HG03432 (cell line): ENCODE results near the gene SPPL2B.
"Not testable (repeated sequence)": the region's sequence is repeated elsewhere in the genome, so short reads cannot be mapped to it uniquely, and the experiment has no call there.

Source experiments
- ATAC-seq: cut with Tn5 transposase; IDR thresholded peaks from one replicate; pipeline ENCODE4 v1.9.1; 2021; ENCODE audit warnings: mild to moderate bottlenecking, moderate library complexity; ENCODE audit not compliant: unreplicated experiment

SPPL2B gene, protein sequence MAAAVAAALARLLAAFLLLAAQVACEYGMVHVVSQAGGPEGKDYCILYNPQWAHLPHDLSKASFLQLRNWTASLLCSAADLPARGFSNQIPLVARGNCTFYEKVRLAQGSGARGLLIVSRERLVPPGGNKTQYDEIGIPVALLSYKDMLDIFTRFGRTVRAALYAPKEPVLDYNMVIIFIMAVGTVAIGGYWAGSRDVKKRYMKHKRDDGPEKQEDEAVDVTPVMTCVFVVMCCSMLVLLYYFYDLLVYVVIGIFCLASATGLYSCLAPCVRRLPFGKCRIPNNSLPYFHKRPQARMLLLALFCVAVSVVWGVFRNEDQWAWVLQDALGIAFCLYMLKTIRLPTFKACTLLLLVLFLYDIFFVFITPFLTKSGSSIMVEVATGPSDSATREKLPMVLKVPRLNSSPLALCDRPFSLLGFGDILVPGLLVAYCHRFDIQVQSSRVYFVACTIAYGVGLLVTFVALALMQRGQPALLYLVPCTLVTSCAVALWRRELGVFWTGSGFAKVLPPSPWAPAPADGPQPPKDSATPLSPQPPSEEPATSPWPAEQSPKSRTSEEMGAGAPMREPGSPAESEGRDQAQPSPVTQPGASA

DNA sequence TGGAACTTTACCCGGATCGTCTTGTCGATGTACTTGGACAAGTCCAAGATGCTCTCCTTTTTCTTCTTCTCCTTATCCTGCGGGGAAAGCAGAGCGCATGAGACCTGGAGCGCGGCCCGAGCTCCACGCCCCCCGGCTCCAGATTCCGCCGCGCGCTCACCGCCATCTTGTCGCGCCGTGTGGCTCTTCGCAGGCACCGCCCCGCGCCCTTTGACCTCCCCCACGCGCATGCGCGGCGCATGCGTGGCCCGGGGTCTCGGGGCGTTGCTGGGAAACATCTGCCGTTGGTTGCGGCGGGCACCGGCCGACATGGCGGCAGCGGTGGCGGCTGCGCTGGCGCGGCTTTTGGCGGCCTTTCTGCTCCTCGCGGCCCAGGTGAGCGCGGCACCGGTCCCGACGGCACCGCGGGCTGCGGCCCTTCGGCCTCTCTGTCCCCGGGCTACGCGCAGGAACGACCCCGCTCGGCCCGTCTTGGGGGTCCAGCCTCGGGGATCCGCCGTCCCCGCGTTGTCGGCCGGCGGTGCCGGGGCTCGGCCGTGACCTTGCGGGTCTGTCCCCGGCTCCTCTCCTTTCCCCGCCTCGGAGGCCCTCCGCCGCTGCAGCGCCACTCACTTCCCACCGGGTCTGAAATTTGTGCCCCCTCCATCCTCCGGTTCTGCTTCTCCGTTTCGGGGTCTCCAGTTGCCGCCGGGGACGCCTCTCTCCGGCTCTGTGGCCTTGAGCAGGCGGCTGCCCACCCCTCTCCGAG is at the start of gene SPPL2B, which contains the start of gene LSM7:
SPPL2B (plus strand) TSS at position 284 of the 748 bp plus-strand sequence; CDS start at position 310, 26 bp downstream.
LSM7 (minus strand) TSS at position 186 of the 748 bp plus-strand sequence; CDS start at position 166, 20 bp downstream.
- ATAC-seq = peak; percentile 69

DNA sequence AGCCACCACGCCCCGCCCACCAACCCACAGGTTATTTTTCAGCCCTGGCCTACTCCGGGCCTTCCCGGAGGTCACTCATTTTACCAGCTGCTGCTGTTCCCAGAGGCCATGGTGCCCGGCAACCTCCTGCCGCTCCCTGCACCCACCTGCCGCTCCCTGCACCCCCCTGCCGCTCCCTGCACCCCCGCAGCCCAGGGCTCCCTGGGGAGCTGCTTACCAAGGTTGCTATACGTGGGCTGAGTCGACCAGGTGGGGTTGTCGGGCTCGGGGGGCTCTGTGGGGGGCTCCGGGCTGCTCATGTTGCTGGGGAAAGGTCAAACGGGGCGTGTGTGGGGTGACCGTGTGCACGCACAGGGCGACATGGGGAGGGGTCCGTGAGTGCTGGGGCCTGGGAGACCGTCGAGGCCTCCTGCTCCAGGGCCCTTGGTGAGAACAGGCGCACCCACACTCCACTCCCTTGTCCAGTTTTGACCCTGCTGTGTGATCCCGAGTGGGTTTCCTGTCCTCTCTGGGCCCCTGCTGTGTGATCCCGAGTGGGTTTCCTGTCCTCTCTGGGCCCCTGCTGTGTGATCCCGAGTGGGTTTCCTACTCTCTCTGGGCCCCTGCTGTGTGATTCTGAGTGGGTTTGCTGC is 47.7 kb upstream of the SPPL2B start:
- ATAC-seq = no peak

DNA sequence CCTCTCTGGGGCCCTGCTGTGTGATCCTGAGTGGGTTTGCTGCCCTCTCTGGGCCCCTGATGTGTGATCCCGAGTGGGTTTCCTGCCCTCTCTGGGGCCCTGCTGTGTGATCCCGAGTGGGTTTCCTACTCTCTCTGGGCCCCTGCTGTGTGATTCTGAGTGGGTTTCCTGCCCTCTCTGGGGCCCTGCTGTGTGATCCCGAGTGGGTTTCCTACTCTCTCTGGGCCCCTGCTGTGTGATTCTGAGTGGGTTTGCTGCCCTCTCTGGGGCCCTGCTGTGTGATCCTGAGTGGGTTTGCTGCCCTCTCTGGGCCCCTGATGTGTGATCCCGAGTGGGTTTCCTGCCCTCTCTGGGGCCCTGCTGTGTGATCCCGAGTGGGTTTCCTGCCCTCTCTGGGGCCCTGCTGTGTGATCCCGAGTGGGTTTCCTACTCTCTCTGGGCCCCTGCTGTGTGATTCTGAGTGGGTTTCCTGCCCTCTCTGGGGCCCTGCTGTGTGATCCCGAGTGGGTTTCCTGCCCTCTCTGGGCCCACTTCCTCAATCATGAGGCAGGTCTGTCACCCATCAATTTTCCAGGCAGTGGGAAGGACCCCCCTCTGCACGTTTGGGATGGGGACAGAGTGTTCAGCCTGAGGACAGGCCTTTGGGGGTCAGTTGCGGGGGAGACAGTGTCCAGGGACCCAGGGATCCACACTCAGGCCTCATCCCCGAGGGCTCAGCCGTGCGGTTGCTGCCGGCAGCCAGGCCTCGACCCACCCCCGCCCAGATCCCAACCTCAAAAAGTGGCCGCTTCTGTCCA is 47.0 kb upstream of the SPPL2B start:
- not testable (repeated sequence) for ATAC-seq

DNA sequence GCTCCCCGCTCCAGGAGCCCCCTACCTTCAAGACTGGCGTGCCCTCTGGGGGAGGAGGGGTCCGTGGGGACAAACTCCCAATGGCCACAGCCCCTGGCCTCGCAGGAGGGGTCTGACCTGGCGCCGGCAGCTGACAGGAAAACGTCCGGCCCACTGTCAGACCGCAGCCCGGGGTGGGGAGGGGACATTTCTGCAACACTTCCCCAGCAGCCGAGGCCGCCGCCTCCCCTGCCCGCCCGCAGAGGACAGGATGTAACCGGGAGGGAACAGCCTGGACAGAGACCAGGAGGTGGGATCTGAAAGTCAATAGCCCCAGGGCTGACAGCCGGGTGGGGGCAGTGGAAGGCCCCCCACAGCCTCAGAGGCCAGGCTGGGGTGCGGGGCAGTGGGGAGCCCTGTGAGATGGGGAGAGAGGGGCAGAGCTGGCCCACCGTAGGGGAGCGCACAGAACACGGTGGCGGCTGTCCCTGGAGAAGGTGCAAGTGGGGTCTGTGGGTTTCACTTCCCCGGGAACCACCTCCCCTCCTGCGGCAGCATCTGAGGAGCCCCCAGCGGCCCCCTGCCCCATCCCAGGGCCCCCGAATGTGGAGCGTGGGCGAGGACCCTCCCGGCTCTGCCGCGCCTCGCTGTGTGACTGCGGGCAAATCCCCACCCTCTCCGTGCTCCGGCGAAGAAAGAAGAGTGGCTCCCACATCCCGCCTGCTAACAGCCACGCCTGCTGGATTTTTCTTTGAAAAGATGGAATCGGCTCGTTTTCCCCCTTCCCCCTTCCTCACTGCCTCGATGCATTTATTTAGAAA is 46.2 kb upstream of the SPPL2B start, which contains the start of gene PEAK3:
PEAK3 (minus strand) TSS at position 114 of the 800 bp plus-strand sequence. CDS start 1,244 bp downstream, outside the sequence.
- ATAC-seq = no peak

DNA sequence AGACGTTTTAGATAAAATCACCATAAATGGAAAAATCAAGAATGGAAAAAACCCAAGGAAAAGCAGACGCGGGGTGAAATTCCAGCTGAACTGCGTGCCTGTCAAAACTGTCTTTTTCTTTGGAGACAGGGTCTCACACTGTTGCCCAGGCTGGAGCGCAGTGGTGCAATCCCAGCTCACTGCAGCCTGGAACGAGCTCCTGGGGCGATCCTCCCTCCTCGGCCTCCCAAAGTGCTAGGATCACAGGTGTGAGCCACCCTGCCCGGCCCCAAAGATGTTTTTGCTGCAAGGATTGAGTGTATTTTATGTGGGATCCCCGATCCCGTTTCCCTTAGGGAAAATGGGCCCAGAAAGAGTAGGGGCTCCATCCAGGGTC is 45.6 kb upstream of the SPPL2B start:
- no peak for ATAC-seq

DNA sequence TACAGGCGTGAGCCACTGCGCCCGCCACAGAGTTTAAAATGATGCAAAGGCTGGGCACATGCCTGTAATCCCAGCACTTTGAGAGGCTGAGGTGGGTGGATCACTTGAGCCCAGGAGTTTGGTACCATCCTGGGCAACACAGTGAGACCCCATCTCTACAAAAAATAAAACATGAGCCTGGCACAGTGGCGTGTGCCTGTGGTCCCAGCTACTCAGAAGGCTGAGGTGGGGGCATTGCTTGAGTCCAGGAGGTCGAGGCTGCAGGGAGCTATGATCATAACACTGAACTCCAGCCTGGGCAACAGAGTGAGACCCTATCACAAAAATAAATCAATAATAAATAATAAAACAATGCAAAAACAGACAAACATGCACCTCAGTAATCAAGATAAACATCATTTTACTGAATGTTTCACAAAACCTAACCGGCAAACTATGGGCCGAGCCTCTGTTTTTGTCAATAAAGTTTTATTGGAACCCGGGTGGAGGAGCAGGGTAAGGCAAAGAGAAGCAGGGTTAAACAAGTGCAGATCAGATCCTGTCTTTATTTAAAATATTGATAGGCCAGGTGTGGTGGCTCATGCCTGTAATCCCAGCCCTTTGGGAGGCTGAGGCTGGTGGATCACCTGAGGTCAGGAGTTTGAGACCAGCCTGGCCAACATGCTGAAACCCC is 44.5 kb upstream of the SPPL2B start:
- no peak for ATAC-seq

DNA sequence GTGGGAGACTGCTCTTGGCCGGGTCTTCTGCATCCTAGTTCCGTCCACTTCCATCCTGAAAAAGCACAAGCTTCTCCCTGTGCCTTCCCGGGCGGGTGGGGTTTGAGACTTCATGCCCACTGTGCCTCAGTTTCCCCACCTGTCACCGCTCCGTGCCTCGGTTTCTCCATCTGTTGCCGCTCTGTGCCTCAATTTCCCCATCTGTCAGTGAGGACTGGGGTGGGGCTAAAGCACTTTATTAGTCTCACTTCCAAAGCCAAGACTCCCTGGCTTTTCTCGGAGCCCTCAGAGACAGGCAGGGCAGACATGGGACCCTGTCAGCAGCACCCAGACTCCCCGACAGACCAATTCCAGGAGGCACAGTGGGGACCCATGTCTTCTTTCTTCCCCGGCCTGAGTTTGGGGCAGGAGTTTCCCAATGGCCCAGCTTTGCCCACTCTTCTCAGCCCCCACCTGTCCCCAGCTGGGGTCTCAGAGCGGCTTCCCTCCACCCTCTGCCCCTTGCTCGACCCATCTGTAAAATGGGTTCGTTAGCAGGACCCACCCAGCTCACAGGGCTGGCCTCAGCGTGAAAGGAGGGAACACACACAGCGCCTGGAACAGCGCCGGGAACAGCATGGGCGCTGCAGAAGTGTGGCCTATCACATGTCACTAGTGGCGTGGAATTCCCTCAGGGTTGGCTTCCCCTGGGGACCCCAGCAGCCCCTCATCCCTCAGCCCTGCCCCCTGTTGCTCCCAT is 41.9 kb upstream of the SPPL2B start:
- no peak for ATAC-seq

DNA sequence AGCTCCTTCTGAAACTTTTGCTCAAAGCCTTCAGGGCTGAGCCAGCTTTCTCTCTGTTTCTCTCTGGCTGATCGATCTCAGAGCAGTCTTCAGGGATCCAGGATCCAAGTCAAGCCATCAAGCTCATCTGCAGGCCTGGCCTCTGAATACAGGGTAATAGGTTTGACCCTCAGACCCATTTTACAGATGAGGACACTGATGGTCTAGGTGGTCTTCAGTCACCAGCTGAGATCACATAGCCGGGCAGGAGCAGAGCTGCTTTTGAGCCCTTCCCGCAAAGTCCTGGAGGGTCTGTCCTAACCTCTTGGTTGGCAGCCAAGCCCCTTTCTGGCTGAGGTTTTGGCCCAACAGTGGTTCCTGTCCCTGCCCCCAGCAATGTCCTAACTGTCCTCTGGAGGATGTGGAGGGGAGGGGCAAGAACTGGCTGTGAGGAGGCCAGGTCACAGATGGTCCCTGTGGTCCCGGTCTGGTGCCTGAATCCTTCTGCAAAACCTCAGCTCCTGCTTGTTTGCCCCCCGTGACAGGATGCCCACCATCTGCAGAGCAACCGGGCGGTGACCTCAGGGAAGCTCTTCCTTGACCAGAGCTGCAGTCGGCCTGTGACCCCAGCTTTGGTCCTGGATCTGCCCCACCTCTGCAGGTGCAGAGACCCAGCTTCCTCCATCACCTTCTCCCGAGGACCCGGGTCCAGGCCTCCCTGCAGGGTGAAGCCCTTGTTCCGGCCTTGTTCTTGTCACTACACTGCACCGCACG is 40.7 kb upstream of the SPPL2B start:
- ATAC-seq = no peak

DNA sequence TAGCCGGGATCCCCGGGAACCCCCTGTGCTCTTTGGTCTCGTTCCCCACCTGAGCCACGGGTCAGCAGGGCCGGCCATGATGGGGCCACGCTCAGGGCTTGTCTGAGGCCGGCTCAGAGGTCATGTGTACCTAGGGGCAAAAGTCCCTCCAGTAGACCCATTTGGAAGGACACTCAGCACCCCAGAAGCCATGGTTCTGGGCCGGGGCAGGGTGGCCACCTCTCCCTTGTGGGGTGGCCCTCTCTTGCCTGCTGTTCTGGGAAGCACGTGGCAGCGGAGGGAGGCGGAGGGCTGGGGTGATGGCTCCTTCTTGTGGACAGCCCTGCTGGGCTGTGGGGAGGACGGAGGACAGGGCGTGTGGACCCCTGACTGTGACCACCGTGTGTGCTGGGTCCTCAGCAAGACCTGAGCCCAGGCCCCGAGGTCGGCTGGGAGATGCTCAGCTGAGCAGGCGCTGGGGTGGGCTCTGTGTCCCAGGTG is 40.1 kb upstream of the SPPL2B start:
- no peak for ATAC-seq

DNA sequence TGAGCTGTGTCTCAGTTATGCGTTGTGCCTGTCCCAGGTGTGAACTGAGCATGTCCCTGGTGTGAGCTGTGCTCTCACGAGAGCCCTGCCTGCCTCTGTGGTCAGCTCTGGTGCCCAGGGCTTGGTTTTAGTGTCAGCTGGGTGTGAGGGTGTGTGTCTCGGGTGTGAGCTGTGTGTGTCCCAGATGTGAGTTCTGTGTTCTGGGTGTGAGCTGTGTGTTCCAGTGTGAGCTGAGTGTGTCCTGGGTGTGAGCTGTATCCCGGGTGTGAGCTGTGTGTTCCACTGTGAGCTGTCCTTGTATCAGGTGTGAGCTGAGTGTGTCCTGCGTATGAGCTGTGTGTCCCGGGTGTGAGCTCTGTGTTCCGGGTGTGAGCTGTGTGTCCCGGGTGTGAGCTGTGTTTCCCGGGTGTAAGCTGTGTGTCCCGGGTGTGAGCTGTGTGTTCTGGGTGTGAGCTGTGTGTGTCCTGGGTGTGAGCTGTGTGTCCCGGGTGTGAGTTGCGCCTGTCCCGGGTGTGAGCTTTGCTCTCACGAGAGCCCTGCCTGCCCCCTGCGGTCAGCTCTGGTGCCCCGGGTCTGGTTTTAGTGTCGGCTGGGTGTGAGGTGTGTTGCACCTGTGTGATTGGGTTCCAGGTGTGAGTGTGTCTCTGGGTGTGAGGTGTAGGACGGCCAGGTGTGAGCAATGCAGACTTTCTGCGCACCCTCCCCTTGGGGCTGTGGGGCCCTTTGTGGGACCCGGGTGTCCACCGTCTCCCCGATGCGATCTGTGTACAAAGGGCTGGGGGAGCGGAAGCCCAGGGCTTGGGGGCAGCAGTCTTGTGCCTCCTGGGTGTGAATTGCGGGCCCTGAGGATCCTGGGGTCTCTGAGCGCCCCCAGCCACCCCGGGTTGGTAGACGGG is 39.4 kb upstream of the SPPL2B start:
- ATAC-seq = no peak

DNA sequence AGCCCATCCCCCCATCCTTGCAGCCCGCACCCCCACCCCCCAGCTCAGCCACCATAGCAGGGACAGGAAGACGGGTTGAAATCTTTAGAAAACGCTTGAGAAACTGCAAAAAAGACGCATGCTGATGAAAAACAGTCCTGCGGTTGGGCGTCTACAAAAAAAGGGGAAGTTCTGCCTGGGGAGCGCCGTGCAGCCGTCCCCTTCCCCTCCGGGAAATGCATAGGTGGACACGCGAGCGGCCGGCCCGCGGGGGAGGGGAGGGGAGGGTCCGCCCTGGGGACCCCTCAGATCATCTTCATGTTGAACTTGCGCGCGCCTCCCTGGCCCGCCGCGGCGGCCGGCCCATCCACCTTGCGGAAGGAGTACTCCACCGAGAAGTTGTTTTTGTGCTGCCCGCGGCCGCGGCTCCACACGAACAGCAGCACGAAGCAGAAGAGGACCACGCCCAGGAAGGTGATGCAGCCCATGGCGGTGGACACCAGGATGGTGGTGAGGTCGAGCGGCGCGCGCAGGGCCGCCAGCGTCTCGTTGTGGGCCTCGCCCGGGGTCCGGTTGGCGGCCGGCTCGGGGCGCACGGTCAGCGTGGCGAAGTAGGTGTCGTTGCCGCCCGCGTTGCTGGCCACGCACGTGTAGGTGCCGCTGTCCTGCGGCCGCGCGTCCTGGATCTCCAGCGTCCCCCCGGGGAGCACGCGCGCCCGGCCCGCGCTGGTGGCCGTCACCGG is 38.6 kb upstream of the SPPL2B start:
- no peak for ATAC-seq

DNA sequence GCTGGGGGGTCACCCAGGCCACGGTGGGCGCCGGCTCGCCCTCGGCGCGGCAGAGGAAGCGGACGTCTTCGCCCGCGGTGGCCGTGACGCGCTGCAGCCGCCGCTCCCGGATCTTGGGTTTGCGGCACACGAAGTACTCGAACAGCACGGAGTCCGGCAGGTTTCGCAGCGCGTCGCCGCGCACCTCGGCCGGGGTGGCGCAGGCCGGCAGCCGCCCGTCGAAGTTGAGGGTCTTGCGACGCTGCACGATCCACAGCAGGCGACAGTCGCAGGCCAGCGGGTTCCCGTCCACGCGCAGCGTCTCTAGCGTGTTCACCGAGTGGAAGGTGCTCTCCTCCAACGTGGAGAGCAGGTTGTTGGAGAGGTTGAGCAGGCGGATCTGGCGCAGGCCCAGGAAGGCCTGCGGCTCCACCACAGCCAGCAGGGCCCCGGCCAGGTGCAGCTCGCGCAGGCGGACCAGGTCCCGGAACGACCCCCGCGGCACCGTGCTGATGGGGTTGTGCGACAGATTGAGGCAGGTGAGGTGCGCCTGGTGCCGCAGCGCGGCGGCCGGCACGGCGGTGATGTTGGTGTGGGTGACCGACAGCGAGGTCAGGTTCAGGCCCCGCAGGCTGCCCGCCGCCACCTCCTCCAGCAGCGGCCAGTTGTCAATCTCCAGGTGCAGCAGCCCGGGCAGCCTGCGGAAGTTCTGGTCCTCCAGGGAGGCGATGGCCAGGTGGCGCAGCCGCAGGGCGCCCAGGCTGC is 37.9 kb upstream of the SPPL2B start:
- no peak for ATAC-seq

DNA sequence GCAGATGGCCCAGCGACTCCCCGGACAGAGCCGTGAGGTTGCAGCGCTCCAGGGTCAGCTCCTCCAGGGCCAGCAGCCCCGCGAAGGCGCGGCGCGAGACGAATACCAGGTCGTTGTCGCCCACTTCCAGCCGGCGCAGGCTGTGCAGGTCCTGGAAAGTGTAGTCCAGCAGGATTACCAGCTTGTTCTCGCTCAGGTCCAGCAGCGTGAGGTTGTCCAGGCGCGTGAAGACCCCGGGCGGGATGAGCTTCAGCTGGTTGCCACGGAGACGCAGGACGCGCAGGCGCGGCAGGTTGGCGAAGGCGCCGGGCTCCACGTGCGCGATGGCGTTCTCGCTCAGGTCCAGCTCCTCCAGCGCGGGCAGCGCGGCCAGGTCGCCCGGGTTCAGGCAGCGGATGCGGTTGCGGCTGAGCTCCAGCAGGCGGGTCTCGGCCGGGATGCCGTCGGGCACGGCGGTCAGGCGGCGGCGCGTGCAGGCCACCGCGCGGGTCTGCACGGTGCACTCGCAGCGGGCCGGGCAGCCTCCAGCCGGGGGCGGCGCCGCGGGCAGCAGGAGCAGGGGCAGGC is 37.2 kb upstream of the SPPL2B start:
- ATAC-seq = no peak

DNA sequence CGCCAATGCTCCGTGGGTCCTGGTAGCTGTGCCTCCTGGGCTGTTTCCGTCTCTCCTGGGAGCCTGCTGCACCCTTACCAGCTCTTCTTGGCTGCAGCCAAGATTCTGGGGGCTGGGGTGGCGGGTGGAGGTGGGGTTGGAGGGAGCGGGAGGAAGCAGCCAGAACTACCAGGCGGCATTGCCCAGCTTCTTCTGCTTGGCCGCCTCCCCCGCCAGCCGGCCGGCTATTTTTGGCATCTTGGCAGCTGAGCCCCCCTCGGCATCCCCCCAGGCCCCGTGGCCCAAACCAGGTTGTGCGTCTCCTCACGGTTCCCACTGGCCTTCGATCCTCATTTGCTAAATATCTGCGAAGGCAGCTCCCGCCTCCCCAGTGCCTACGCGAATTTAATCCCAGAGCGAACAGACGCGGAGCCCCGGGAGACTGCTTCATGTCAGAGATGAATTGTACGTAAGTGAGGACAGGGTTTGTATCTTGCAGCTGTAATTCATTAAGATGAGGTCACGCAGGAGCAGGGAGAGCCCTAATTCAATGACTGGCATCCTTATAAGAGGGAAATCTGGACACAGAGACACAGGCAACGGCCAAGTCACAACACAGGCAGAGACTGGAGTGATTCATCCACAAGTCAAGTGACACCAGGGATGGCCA is 33.7 kb upstream of the SPPL2B start:
- ATAC-seq = no peak
